Fibroblast of lung (primary cell): ENCODE data around the gene CRYBB1. TPM values are rescaled to one million over a fixed set of nuclear protein-coding genes. Genes with fewer than 3 reads are reported as not detected.

Experiments
- DNase-seq, 2 donors: peaks; one replicate each; pipeline versions ENCODE4 v3.0.0 to v3.0.0-alpha.2; 2010; ENCODE audit warnings: low read depth in 2 of 2
- H2AFZ ChIP-seq: 2 replicates; pipeline ENCODE4 v1.5.1; 2012; ENCODE audit warnings: low read length, control low read depth, inconsistent platforms
- H3K27ac ChIP-seq: 2 replicates; pipeline ENCODE4 v1.5.1; 2011; ENCODE audit warnings: low read length, control low read depth; ENCODE audit not compliant: insufficient read depth
- H3K27me3 ChIP-seq: 2 replicates; pipeline ENCODE4 v1.5.1; 2011; ENCODE audit warnings: mild to moderate bottlenecking, low read length; ENCODE audit not compliant: control insufficient read depth, insufficient read depth
- H3K36me3 ChIP-seq: 2 replicates; pipeline ENCODE4 v1.5.1; 2011; ENCODE audit warnings: low read length; ENCODE audit not compliant: control insufficient read depth, insufficient read depth
- H3K4me1 ChIP-seq: 2 replicates; pipeline ENCODE4 v1.5.1; 2011; ENCODE audit warnings: low read length; ENCODE audit not compliant: control insufficient read depth, insufficient read depth; ENCODE audit errors: extremely low read depth
- H3K4me2 ChIP-seq: 2 replicates; pipeline ENCODE4 v1.5.1; 2011; ENCODE audit warnings: low read length, control low read depth; ENCODE audit not compliant: insufficient read depth; ENCODE audit errors: extremely low read depth
- H3K4me3 ChIP-seq, 4 experiments: fragments of 200-600 bp in 1 of 4; sonication (generic) in 1 of 4; replicated peaks in 1 of 4; 2 replicates each; pipeline ENCODE4 v1.5.1; 2011 to 2016; ENCODE audit warnings: low read length in 4 of 4, low read depth in 3 of 4, mild to moderate bottlenecking in 3 of 4, control low read depth in 2 of 4, inconsistent platforms in 1 of 4, mixed read lengths in 1 of 4; ENCODE audit not compliant: insufficient read depth in 1 of 4; ENCODE audit errors: control extremely low read depth in 1 of 4
- H3K79me2 ChIP-seq: 2 replicates; pipeline ENCODE4 v1.5.1; 2012; ENCODE audit warnings: mild to moderate bottlenecking, low read length, inconsistent platforms; ENCODE audit not compliant: control insufficient read depth, insufficient read depth
- H3K9ac ChIP-seq: 2 replicates; pipeline ENCODE4 v1.5.1; 2011; ENCODE audit warnings: mild to moderate bottlenecking, low read length, control low read depth; ENCODE audit not compliant: insufficient read depth
- H3K9me3 ChIP-seq: 2 replicates; pipeline ENCODE4 v1.5.1; 2012; ENCODE audit warnings: low read depth, low read length; ENCODE audit not compliant: control insufficient read depth, insufficient read depth
- H4K20me1 ChIP-seq: 2 replicates; pipeline ENCODE4 v1.5.1; 2011; ENCODE audit warnings: low read length; ENCODE audit not compliant: control insufficient read depth, insufficient read depth; ENCODE audit errors: extremely low read depth
- EZH2 ChIP-seq: IDR thresholded peaks from 2 replicates; pipeline ENCODE4 v1.5.1; 2012; ENCODE audit warnings: low read length, control low read depth, mild to moderate bottlenecking; ENCODE audit errors: missing control alignments
- polyA plus RNA-seq, 2 donors: library from polyadenylated mRNA; depleted of rRNA in 1 of 2; stranded (reverse) in 1 of 2; unstranded in 1 of 2; fragments of >200 nt; gene quantifications; 2 replicates each; pipeline ENCODE4 v1.2.1, GENCODE V29; 2011 to 2012; ENCODE audit warnings: missing spikeins in 1 of 2
- total RNA-seq: library from RNA; depleted of rRNA; stranded (reverse); fragments of >200 nt; gene quantifications from 2 replicates; pipeline ENCODE4 v1.2.1, GENCODE V29; 2014
- TF ChIP-seq, protein P1 (sequence below), 2 donors: IDR thresholded peaks in 1 of 2; conservative IDR thresholded peaks in 1 of 2; 1 replicate in 1 of 2; 2 replicates in 1 of 2; pipeline ENCODE4 v1.5.1; 2011 to 2012; ENCODE audit warnings: low read length in 2 of 2, control low read depth in 1 of 2, inconsistent platforms in 1 of 2, low read depth in 1 of 2, mild to moderate bottlenecking in 1 of 2

The CRYBB1 gene
- total and polyA plus RNA-seq, 2 donors (not counting 1 experiment from before 2014, with no cell fraction given) = not detected

DNA sequence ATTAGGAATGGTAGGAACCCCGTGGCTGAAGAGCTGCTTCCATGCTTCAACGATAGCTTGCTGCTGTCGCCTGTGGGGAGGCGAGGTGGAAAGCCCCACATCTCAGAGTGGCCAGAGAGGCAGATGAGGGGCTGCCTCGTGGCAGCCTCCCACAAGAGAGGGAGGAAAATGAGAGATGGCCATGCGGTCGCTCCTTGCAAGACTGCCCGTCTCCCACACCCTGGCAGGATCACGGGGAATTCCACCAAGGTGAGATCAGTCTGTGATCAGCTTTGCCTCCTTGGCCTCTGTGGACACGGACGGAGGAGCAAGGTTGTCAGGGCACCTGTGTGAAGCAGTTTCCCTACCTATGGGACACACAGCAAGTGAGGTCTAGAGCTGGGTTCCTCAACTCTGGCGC is 7.0 kb upstream of the CRYBB1 start:
- no peak overlapping the region for H3K4me2 ChIP-seq

DNA sequence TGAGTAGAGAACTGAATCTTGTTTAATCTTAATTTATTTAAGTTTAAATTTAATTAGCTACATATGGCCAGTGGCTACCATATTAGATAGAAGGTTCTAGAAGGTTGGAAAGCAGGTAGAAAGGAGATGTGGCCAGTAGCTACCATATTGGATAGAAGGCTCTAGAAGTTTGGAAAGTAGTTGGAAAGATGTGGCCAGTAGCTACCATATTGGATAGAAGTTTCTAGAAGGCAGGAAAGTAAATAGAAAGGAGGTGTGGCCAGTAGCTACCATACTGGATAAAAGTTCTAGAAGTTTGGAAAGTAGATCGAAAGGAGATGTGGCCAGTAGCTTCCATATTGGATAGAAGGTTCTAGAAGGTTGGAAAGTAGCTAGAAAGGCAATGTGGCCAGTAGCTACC is 6.2 kb upstream of the CRYBB1 start:
- Histone ChIP-seq H3K9ac (no peak overlapping the region), H3K27ac (no peak overlapping the region), H3K9me3 (no peaks in the 10 kb centered on the region), H3K4me1 (no peaks in the 10 kb centered on the region), H3K36me3 (no peaks in the 10 kb centered on the region), H2AFZ (no peak overlapping the region), H3K27me3 (peaks cover 6% of the 10 kb centered on the region), H3K4me3 (no peak overlapping the region), H3K4me2 (no peak overlapping the region), H3K79me2 (no peaks in the 10 kb centered on the region), H4K20me1 (no peaks in the 10 kb centered on the region)
- DNase-seq = no peak
- no peak for TF ChIP-seq EZH2
- TF ChIP-seq, protein P1, sequence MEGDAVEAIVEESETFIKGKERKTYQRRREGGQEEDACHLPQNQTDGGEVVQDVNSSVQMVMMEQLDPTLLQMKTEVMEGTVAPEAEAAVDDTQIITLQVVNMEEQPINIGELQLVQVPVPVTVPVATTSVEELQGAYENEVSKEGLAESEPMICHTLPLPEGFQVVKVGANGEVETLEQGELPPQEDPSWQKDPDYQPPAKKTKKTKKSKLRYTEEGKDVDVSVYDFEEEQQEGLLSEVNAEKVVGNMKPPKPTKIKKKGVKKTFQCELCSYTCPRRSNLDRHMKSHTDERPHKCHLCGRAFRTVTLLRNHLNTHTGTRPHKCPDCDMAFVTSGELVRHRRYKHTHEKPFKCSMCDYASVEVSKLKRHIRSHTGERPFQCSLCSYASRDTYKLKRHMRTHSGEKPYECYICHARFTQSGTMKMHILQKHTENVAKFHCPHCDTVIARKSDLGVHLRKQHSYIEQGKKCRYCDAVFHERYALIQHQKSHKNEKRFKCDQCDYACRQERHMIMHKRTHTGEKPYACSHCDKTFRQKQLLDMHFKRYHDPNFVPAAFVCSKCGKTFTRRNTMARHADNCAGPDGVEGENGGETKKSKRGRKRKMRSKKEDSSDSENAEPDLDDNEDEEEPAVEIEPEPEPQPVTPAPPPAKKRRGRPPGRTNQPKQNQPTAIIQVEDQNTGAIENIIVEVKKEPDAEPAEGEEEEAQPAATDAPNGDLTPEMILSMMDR (conservative IDR thresholded peaks at IDR 0.05 in 1 of 2, IDR thresholded peaks at IDR 0.05 in 1 of 2; ENCODE audit: low read depth in 1 of 2, low read length in 2 of 2) = no peak

More for the DNA sequence above, 7.0 kb upstream of the CRYBB1 start:
- H3K9me3 ChIP-seq = no peaks in the 10 kb centered on the region
- H2AFZ ChIP-seq = no peak overlapping the region
- H3K79me2 ChIP-seq = no peaks in the 10 kb centered on the region
- TF ChIP-seq, protein P1 (conservative IDR thresholded peaks at IDR 0.05 in 1 of 2, IDR thresholded peaks at IDR 0.05 in 1 of 2; ENCODE audit: low read depth in 1 of 2, low read length in 2 of 2) = no peak
- TF ChIP-seq EZH2 = no peak
- no peaks in the 10 kb centered on the region for H3K4me1 ChIP-seq
- H3K27ac ChIP-seq = no peak overlapping the region
- H3K9ac ChIP-seq = no peak overlapping the region
- no peak for DNase-seq
- peaks cover 6% of the 10 kb centered on the region for H3K27me3 ChIP-seq
- no peaks in the 10 kb centered on the region for H4K20me1 ChIP-seq
- no peaks in the 10 kb centered on the region for H3K36me3 ChIP-seq
- H3K4me3 ChIP-seq = no peak overlapping the region

DNA sequence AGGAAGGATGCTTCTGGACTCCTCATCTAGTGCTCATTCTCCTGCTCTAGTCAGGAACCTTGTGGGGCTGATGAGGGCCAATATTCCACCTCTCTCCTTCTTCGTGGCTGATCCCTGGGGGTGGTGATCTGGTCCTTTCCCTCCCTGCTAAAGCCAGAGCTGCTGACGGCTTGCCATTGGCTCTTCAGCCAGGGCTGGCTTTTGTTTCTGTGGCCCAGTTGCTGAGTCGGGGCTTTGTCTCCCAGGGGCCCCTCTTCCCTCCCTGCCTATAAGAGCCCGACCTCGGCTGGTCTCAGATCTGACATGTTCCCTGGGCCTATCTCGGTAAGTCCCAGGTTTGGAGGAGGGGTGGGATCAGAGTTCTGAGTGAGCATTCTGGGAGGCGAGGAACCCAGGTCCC is 3.8 kb upstream of the CRYBB1 start, which contains the start of gene CRYBA4:
TSS of gene CRYBA4 (plus strand) at position 301 of the 400 bp plus-strand sequence. CDS start 634 bp downstream, outside the sequence.
- Histone ChIP-seq H3K4me1 (peaks cover 5% of the 10 kb centered on the region), H4K20me1 (no peaks in the 10 kb centered on the region), H3K4me3 (no peak within 1 kb of the TSS), H3K9me3 (no peaks in the 10 kb centered on the region), H3K27ac (no peak within 1 kb of the TSS), H3K79me2 (no peaks in the 10 kb centered on the region), H3K9ac (no peak within 1 kb of the TSS), H3K27me3 (peaks cover 6% of the 10 kb centered on the region), H2AFZ (no peak within 1 kb of the TSS), H3K4me2 (no peak within 1 kb of the TSS), H3K36me3 (no peaks in the 10 kb centered on the region)
- TF ChIP-seq, protein P1 (conservative IDR thresholded peaks at IDR 0.05 in 1 of 2, IDR thresholded peaks at IDR 0.05 in 1 of 2; ENCODE audit: low read depth in 1 of 2, low read length in 2 of 2) = no peak
- TF ChIP-seq EZH2 = no peak
- no peak for DNase-seq
